Measurements from ENCODE around the gene CLCA2. TPM values are rescaled to one million over a fixed set of nuclear protein-coding genes. Genes with fewer than 3 reads are reported as not detected.

CLCA2 gene
- total RNA-seq, 1 donor from 2014 or later = not detected

DNA sequence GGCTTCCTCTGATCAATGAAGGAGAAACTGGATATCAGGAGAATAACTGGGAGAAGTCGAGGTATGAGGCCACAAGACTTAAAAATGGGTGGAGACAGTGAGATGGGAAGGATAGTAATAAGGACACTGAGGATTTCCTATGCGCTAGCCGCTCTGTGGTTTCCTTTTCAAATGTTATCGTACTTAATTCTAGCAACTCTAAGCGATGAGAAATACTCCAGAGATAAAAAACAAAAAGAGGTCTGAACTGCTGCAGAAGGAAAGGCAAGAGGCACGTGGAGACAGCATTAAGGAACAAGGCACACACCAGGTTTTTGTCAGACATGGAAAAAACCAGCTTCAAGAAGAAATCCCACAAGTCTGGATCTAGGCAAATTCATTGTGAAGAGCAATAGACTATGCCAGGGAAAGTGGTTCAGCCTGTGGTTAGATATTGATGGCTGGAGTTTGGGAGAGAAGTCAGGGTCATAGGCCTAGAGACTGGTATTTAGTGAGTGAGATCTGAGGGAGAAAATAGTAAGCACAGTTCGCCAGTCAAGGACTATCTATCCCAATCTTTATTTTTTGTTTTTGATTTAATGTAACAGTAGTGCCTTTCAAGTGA is 5.3 kb downstream of the CLCA2 start:
- intact Hi-C loops (cut with DNase I) = no loop called here

DNA sequence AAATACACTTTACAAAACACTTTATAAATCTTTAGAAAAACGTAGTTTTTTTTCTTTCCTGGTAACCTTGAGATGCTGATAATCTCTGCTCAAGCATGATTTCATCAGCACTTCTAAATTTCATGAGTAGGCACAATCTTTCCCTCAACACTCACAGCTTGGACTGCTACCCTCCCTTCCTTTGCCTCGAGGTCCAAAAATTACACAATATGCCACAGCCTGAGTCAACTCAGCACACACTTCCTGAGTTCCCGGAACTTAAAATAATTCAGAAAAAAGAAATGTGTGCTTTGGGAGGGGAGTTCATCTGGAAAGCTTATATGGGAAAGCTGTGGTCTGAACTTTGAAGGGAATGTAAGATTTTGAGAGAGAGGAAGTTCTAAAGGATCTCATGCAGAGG is 5.9 kb downstream of the CLCA2 start:
- intact Hi-C loops (cut with DNase I) = no loop called here
- no peak for DNase-seq (ENCODE audit: low spot score)

More for the DNA sequence above, 5.3 kb downstream of the CLCA2 start:
- no peak for DNase-seq (ENCODE audit: low spot score)

DNA sequence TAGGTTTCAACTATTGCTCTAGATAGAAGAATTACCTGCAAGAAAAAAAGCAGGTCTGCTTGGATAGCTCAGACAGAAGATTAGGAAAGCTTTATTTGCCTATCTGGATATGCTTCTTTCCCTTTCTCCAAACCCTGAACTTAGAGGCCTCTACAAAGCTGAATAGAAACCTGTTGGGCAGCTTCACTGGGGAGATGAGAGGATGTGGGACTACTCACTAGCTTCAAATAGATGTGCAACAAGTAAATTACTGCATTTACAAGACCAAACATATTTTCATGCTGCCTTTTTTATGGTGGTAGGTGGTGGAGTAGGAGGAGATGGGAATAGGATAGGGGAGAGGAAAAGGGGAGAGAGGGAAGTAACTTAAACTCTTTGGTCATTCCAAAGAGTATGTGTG is 6.4 kb downstream of the CLCA2 start:
- intact Hi-C loops (cut with DNase I) = no loop called here
- no peak for DNase-seq (ENCODE audit: low spot score)

DNA sequence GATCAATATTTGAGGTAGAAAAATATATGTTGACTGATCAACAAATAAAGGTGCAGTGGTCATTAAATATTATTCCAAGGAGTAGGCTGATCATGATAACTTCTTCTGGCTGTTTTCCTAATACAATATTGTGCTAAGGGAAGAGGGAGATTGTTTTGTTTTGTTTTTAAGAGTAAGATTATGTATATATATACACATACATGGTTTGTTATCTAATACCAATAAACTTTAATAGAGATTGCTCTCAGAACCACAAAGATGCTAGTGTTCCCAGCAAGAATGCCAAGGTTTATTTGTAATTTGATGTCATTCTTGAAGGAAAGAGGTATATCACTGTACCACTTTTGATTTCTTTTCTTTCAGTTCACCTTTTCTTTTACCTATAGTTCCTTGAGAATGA is 10.1 kb downstream of the CLCA2 start:
- intact Hi-C loops (cut with DNase I) = no loop called here
- no peak for DNase-seq (ENCODE audit: low spot score)

DNA sequence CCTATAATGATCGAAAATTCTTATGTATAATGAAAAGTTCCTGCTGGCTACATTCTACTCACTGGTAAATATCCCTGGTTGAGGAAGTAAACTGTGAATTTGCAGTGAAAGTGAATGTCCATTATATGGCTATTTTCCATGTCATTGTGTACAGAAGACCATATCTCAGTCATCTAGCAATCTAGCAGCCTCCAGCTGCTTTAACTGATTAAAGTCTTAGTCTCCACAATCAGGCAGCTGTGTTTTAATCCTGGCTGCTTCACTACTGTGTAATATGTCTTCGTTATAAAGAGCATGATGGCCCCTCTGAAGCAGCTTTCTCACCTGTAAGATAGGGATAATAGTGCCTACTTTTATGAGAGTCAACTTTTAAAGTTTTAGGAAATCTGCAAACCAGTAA is 11.4 kb downstream of the CLCA2 start:
- intact Hi-C loops (cut with DNase I) = no loop called here
- no peak for DNase-seq (ENCODE audit: low spot score)

DNA sequence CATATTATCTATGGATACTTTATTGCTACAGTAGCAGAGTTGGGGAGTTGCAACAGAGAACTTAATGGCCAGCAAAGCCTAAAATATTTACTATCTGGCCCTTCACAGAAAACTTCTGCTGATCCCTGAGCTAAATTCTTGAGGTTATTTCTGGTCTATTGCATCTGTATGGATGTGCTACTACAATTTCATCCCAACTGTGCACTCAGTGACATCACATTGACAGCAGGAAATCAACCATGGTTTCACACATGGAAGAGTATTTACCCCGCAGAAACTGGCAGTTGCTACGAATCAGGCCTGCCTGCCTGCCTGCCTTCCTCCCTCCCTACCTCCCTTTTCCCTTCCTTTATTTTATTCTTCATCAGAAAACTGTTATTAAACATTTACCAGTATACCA is 12.1 kb downstream of the CLCA2 start:
- no peak for DNase-seq (ENCODE audit: low spot score)
- intact Hi-C loops (cut with DNase I) = no loop called here

DNA sequence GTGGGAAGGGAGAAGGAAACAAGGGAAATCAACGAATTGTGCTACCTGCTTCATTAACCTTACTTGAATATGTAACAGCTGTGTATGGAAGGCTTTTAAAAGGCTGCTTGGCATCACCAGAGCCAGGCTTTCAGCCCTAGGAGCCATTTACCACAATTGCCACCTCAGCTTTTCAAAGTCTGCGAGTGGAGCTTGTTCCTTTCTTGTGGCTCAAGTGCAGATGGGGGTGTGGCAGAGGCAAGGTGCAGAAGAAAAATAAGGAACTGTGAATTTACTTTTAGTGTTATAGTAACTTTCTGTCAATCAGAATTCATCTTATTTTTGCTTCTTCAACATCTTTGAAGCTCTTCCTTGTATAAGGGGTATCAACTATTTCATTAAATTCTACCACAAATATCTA is 17.6 kb downstream of the CLCA2 start:
- intact Hi-C loops (cut with DNase I) = no loop called here
- no peak for DNase-seq (ENCODE audit: low spot score)

DNA sequence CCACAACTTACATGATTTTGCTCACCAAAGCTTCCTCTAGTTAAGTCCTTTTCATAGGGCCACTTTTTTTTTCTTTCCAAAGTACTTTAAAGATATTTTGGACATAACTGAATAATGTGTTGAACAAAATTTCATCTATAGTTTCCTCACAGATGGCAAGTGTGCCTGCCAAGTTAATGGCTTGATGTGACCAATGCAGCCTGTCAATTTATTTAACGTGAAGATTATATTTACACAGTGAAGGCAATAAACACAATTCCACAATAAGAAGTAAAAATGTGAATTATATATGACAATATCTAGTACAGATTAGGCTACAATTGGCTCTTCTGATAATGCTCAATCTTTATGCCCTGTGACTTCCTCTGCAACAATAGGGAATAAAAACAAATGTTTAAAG is 18.0 kb downstream of the CLCA2 start:
- intact Hi-C loops (cut with DNase I) = no loop called here
- DNase-seq (ENCODE audit: low spot score) = no peak

DNA sequence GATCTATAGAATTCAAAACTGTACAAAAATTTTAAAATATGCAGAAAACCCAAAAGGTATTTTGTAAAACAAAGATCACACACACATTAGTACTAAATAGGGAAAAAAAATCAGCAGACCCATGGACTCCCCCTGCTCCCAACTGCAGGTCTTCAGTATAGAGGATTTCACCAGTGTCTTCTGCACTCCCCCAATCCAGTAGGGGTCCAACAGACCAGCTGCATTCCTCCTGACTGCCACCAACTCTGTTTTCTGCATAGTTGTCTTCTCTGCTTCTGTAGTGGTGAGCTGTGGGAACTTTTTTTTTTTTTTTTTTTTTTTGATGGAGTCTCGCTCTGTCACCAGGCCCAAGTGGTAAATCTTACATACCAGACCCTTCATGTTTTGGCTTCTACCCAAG is 21.9 kb downstream of the CLCA2 start:
- intact Hi-C loops (cut with DNase I) = no loop called here
- DNase-seq (ENCODE audit: low spot score) = no peak

DNA sequence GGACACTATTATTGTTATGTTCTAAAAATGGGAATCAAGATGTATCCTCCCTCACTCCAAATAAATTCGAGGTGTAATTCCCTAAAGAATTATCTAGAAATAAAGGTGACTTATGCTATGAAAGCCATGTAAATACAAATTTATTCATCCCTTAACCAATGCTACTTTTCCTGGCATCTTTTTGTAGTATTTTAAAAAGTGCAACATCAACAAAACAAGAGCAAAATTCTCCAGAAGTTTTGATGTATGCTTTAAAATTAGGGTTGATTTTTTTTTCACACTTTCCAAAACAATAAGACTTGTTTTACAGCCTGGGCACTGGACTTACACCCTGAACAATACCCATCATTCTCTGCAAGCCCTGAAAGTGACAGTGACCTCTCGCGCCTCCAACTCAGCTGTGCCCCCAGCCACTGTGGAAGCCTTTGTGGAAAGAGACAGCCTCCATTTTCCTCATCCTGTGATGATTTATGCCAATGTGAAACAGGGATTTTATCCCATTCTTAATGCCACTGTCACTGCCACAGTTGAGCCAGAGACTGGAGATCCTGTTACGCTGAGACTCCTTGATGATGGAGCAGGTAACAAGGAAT is 23.3 kb downstream of the CLCA2 start:
- intact Hi-C loops (cut with DNase I) = no loop called here
- no peak for DNase-seq (ENCODE audit: low spot score)

DNA sequence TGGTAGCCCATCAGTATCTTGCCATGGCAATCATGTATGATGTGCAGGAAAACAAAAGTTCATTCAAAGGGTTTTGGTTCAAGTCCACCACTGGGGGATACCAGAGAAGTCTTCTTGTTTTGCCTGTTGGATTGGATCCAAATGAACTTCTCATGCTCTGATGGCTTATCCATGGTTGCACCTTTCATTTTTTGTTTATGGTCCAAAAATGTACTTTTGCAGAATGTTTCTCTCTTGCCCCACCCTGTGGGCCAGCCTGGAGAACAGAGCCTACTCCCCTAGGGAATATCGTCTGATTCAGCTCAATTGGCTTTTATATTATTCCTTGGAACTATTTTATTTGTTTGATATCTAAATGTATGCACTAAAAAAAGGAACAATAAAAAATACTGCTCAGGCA is 24.7 kb downstream of the CLCA2 start:
- no peak for DNase-seq (ENCODE audit: low spot score)

DNA sequence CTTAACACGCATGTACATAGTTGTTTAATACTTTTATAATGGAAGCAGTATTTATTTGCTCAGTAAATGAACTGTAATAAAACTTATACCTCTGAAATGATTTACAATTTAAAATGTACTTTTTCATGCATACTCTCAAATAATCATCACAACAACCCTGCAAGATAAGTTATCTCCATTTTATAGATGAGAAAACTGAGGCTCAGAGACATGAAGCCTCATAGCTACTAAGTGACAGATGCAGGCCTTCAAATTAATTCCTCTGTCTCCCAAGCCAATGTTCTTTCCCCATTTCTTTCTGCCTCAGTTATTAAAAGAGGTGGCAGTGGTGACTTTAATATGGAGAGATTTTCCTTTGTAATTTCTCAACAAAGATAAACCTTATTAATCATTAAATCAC is 25.1 kb downstream of the CLCA2 start:
- DNase-seq (ENCODE audit: low spot score) = no peak
- intact Hi-C loops (cut with DNase I) = no loop called here

More for the DNA sequence above, 24.7 kb downstream of the CLCA2 start:
- intact Hi-C loops (cut with DNase I) = no loop called here

DNA sequence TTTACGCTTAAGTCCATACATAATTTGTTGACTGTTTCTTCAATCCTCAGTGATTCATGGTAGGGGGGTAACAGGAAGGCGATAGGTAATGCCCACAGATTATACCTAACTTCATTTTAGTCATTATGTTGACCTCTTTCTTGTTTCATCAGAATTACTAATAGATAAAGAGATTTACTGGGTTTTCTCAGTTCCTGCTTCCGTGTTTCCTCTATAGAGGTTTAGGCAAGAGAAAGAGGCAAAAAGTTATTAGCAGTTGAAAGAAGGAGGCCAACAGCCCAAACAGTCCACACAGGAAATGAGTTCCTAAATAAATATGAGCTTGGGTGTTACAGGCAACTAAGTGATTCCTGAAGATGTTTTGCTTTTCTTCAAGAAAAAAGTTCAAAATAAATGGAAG is 26.9 kb downstream of the CLCA2 start:
- intact Hi-C loops (cut with DNase I) = no loop called here
- DNase-seq (ENCODE audit: low spot score) = no peak

DNA sequence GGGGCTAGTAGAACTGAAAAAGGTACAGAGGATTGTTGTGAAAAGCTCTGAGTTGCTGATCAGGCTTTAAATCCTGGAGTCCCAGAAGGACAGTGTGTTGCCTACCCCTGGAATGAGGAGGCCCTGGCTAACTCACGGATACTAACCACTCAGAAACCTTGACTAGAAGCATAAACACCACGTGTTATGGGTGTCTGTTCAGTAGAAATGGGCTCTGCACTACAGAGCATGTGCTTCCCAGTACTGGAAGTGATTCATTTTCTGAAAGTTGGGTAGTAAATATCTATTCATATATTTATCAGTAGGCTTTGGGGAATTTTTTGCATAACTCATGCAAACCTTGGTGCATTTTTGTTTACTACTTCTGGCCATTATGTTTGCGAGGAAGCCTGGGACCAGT is 29.7 kb downstream of the CLCA2 start:
- intact Hi-C loops (cut with DNase I) = no loop called here
- no peak for DNase-seq (ENCODE audit: low spot score)

DNA sequence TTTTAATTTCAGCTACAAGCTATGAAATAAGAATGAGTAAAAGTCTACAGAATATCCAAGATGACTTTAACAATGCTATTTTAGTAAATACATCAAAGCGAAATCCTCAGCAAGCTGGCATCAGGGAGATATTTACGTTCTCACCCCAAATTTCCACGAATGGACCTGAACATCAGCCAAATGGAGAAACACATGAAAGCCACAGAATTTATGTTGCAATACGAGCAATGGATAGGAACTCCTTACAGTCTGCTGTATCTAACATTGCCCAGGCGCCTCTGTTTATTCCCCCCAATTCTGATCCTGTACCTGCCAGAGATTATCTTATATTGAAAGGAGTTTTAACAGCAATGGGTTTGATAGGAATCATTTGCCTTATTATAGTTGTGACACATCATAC is 31.1 kb downstream of the CLCA2 start:
- no peak for DNase-seq (ENCODE audit: low spot score)
- intact Hi-C loops (cut with DNase I) = no loop called here

DNA sequence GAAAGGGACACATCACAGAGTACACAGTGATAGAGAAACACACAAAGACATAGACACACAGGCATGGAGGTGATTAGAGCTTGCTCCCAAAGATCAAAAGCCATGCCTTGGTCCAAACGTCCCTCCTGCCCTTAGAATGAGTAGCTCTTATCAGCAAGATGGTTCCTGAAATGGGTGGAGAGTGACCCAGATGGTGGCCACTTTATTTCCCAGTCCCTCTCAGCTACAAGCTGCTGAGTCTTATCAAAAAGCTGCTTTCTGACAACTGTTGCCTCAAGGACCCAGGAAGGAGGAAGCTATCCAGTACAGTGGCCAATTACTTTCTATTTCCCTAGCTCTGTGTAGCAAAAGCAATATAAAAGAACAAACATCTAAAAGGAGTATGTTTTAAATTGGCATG is 37.0 kb downstream of the CLCA2 start:
- no peak for DNase-seq (ENCODE audit: low spot score)
- intact Hi-C loops (cut with DNase I) = no loop called here

DNA sequence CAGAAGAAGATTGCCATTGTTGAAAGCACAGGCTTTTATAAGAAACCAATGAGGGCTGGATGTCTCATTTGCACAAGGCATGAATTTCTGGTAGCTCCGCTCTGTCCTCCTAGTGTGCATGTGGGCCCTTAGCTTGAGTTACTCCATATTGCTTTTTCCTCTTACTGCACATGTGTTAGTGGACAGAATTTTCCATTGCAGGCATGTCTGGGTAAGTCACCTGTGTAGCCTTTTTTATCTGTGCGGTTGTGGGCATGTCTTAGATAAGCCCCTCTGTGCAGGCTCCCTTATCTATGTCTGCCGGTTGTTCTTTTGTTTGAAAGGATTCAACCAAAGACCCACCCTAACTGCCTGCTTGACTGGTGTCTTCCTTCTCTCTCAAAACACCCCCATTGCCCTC is 37.5 kb downstream of the CLCA2 start:
- DNase-seq (ENCODE audit: low spot score) = no peak
- intact Hi-C loops (cut with DNase I) = no loop called here

DNA sequence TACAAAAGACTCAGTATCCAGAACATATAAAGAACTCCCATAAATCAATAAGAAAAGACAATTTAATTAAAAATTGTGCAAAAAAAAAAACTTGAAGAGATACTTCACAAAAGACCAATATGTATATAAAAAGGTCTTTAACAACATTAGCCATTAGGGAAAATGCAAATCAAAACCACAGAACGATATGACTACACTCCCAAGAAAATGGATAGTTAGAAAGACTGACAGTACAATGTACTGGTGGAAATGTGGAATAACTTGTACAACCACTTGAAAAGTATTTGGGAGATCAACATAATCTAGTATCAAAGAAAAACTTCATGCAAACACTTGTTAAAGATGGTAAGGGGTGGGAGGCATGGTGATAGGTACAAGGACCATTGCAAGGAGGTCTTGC is 40.8 kb downstream of the CLCA2 start:
- no peak for DNase-seq (ENCODE audit: low spot score)
- intact Hi-C loops (cut with DNase I) = no loop called here

DNA sequence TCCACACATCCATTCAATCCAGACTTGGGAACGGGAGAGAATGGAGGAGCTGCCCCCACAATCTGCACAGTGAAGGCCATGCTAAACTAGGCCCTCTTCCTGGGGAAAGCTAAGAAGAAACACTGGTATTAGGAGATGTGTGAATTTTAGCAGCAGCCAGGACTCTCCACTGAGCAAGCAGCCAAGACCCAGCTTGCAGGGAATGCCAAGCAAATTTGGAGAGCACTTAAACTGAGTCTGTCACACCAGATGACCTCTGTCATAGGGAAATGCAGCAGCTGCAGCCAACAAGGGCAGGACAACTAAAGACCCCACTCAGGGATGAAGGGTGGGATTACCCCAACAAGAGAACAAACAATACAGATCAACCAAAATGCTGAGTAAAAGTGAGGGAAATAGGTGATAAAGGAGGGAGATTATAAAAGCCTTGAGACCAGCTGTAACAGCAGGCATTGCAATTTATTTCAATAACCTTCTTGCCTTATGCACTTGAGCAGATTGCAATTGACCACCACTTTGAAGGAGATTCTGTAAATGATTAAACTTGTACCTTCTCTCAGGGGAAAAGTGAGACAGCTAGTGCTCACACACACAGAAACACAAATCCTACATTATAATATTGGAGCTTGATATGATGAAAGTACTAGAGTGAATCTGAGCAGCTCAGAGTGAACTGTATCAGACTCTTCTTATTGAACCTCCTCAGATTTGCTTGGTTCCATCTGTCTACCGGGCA is 42.3 kb downstream of the CLCA2 start:
- no peak for DNase-seq (ENCODE audit: low spot score)
- intact Hi-C loops (cut with DNase I) = no loop called here

DNA sequence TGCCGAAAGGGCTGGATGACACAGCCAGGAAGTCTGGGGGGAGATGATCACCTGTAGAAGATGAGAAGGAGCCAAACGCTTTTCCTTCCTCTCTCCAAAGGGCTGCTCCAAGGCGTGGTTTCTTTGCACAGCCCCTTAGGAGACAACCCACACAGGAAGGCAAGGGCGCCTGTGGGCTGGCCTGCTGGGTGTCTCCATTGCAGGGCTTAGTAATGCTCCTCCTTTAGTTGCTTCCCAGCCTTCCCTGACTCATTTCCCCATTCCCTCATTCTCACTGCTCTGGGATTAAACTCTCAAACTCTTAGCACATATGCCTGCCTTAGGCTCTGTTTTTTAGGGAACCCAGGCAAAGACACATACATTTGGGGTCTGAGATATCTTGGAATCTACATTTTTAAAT is 43.0 kb downstream of the CLCA2 start:
- DNase-seq (ENCODE audit: low spot score) = no peak
- intact Hi-C loops (cut with DNase I) = no loop called here

DNA sequence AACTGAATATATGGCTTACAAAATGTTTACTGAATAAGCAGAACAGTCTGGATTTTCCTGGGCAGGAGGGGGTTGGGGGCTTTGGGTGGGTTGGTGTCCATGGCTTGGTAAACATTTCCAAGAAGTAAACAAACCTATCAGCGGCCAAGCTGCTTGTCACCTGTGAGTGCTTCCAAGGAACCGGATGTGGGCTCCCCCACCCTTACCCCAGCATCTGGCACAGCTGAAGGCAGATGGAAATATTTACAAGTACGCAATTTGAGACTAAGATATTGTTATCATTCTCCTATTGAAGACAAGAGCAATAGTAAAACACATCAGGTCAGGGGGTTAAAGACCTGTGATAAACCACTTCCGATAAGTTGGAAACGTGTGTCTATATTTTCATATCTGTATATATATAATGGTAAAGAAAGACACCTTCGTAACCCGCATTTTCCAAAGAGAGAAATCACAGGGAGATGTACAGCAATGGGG is 44.6 kb downstream of the CLCA2 start, which contains the start of gene CLCA1:
Gene CLCA1, plus strand, starts transcription at position 427 of the 477 bp plus-strand sequence. Its CDS starts 45 bp downstream, at position 472.
- intact Hi-C loops (cut with DNase I) = no loop called here
- DNase-seq (ENCODE audit: low spot score) = no peak

Data from cardiac septum (tissue), 1 donor.